Spleen (tissue), 11 donors: ENCODE results near the gene RECQL. TPM values are rescaled to one million over a fixed set of nuclear protein-coding genes. Genes with fewer than 3 reads are reported as not detected.

Experiments used
- DNase-seq: peaks from one replicate; pipeline ENCODE4 v3.0.0-alpha.2; 2020
- H3K27ac ChIP-seq, 8 donors: fragments of 200-600 bp; sonication (generic) in 7 of 8; 1 replicate in 4 of 8; 2 replicates in 4 of 8; pipeline versions ENCODE4 v1.5.0 to v1.8.0; 2016 to 2021; ENCODE audit warnings: inconsistent platforms in 4 of 8, mild to moderate bottlenecking in 4 of 8, moderate library complexity in 1 of 8
- H3K27me3 ChIP-seq, 7 donors: fragments of 200-600 bp; sonication (generic) in 6 of 7; replicated peaks in 1 of 7; 1 replicate in 4 of 7; 2 replicates in 3 of 7; pipeline versions ENCODE4 v1.5.0 to v1.8.0; 2016 to 2021; ENCODE audit warnings: inconsistent platforms in 3 of 7, mild to moderate bottlenecking in 1 of 7
- H3K36me3 ChIP-seq, 6 donors: fragments of 200-600 bp; sonication (generic) in 5 of 6; 1 replicate in 4 of 6; 2 replicates in 2 of 6; pipeline versions ENCODE4 v1.5.0 to v1.8.0; 2016 to 2021; ENCODE audit warnings: inconsistent platforms in 2 of 6
- H3K4me1 ChIP-seq, 6 donors: fragments of 200-600 bp; sonication (generic) in 5 of 6; 1 replicate in 3 of 6; 2 replicates in 3 of 6; pipeline versions ENCODE4 v1.5.0 to v1.8.0; 2016 to 2021; ENCODE audit warnings: inconsistent platforms in 3 of 6
- H3K4me3 ChIP-seq, 8 donors: fragments of 200-600 bp; sonication (generic) in 7 of 8; 1 replicate in 4 of 8; 2 replicates in 4 of 8; pipeline versions ENCODE4 v1.5.0 to v1.8.0; 2016 to 2021; ENCODE audit warnings: inconsistent platforms in 4 of 8, mild to moderate bottlenecking in 4 of 8, moderate library complexity in 2 of 8
- H3K9me3 ChIP-seq, 8 donors: fragments of 200-600 bp; sonication (generic) in 7 of 8; 1 replicate in 4 of 8; 2 replicates in 4 of 8; pipeline versions ENCODE4 v1.5.0 to v1.8.0; 2016 to 2021; ENCODE audit warnings: inconsistent platforms in 4 of 8
- POLR2A ChIP-seq, 3 donors: fragments of 450-650 bp; IDR thresholded peaks; one replicate each; pipeline ENCODE4 v1.5.1; 2017; ENCODE audit warnings: antibody characterized with exemption in 3 of 3, mild to moderate bottlenecking in 1 of 3
- POLR2AphosphoS5 ChIP-seq, 3 donors: sonication (generic); formaldehyde crosslinking; IDR thresholded peaks; one replicate each; pipeline ENCODE4 v1.5.1; 2017; ENCODE audit warnings: antibody characterized with exemption in 3 of 3
- WGBS, 5 donors: extraction: QIAGEN DNeasy Blood & Tissue Kit in 3 of 5; methylation state at CpG; one replicate each; pipeline versions ENCODE4 v1.1.5 to v1.1.7; 2013 to 2018; 5-methylcytosine and 5-hydroxymethylcytosine counted together
- intact Hi-C: fragments of 100-400 bp; cut with DNase I; formaldehyde crosslinking; loops from one replicate; pipeline ENCODE4 v1.15.0; 2023; ENCODE audit warnings: low total_unique reads
- polyA plus RNA-seq, 3 donors: library from polyadenylated mRNA; stranded (reverse); fragments of 200-250 nt; gene quantifications; one replicate each; pipeline ENCODE4 v1.2.1, GENCODE V29; 2013
- total RNA-seq, 7 donors: library from RNA; depleted of rRNA in 3 of 7; stranded (reverse); fragments of >200 nt in 3 of 7; fragmentation: NEBNext Ultra II Directional in 4 of 7; extraction: Animal tissue kit (Norgen Biotek cat#: 25700) in 4 of 7; gene quantifications; one replicate each; pipeline versions ENCODE4 v1.1.0 to v1.2.1, GENCODE V29; 2016 to 2021
- TF ChIP-seq, protein P1 (sequence below), 11 experiments: fragments of 200-600 bp in 7 of 11; fragments of 450-650 bp in 4 of 11; sonication (generic) in 4 of 11; IDR thresholded peaks in 8 of 11; conservative IDR thresholded peaks in 3 of 11; 1 replicate in 7 of 11; 2 replicates in 4 of 11; pipeline versions ENCODE4 v1.4.0 to v1.8.0; 2016 to 2021; ENCODE audit warnings: antibody characterized with exemption in 11 of 11, inconsistent platforms in 4 of 11, mild to moderate bottlenecking in 1 of 11
- donor health status: healthy with polysubstance abuse.
- donor health status: DM: no; HTN: no; CAD: no; lungs with moderate emphysema.
- donor health status: DM: no; HTN: no; CAD: no.
- donor health status: Bipolar disorder and iron deficiency.
- donor health status: healthy.
- donor health status: DM: no; HTN: no; CAD: no.
- donor health status: DM: yes; HTN: yes; CAD: no.

The RECQL gene
- total and polyA plus RNA-seq, 10 donors: 20.1 to 57.3 (median 39.7) TPM

GRCh38 chr12:21444193-21445146 lies 57.0 kb downstream of the RECQL start:
- Histone ChIP-seq H3K9me3 (no peaks in the 10 kb centered on the region), H3K36me3 (peaks cover 3 to 95% (median 53%) of the 10 kb centered on the region in 6 donors), H3K27ac (no peak overlapping the region), H3K4me3 (no peak overlapping the region), H3K4me1 (peaks cover 0 to 32% (median 11%) of the 10 kb centered on the region in 6 donors), H3K27me3 (no peaks in the 10 kb centered on the region)
- DNase-seq: no peak
- TF ChIP-seq POLR2AphosphoS5 (IDR thresholded peaks at IDR 0.05) (no peak), POLR2A (IDR thresholded peaks at IDR 0.05) (no peak)
- TF ChIP-seq, protein P1, sequence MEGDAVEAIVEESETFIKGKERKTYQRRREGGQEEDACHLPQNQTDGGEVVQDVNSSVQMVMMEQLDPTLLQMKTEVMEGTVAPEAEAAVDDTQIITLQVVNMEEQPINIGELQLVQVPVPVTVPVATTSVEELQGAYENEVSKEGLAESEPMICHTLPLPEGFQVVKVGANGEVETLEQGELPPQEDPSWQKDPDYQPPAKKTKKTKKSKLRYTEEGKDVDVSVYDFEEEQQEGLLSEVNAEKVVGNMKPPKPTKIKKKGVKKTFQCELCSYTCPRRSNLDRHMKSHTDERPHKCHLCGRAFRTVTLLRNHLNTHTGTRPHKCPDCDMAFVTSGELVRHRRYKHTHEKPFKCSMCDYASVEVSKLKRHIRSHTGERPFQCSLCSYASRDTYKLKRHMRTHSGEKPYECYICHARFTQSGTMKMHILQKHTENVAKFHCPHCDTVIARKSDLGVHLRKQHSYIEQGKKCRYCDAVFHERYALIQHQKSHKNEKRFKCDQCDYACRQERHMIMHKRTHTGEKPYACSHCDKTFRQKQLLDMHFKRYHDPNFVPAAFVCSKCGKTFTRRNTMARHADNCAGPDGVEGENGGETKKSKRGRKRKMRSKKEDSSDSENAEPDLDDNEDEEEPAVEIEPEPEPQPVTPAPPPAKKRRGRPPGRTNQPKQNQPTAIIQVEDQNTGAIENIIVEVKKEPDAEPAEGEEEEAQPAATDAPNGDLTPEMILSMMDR (IDR thresholded peaks at IDR 0.05 in 8 of 11, conservative IDR thresholded peaks at IDR 0.05 in 3 of 11): no peak
- intact Hi-C loops: no loop called here

- intact Hi-C loops: loop anchor here (10.0 kb wide), 1 partner anchor 55 kb away; no protein-coding TSS in a partner anchor
- 92 to 98% (median 97%) methylated on average over 3 of the region's 3 CpGs for WGBS, 5 donors
- Histone ChIP-seq H3K36me3 (peaks cover 0 to 44% (median 17%) of the 10 kb centered on the region in 6 donors), H3K27ac (peak overlapping the region in 1 of 8 donors; percentile 90), H3K9me3 (no peaks in the 10 kb centered on the region), H3K4me3 (peak overlapping the region in 1 of 8 donors; percentile 77), H3K27me3 (no peaks in the 10 kb centered on the region), H3K4me1 (peaks cover 0 to 47% (median 30%) of the 10 kb centered on the region in 6 donors)
- TF ChIP-seq POLR2AphosphoS5 (IDR thresholded peaks at IDR 0.05): no peak
- TF ChIP-seq POLR2A (IDR thresholded peaks at IDR 0.05): no peak
- TF ChIP-seq, protein P1 (IDR thresholded peaks at IDR 0.05 in 8 of 11, conservative IDR thresholded peaks at IDR 0.05 in 3 of 11): no peak
- no peak for DNase-seq
Measured at GRCh38 chr12:21439347-21439746, 62.1 kb downstream of the RECQL start.

- no peak for DNase-seq
- H3K36me3 ChIP-seq: peaks cover 0 to 37% (median 15%) of the 10 kb centered on the region in 6 donors
- no peaks in the 10 kb centered on the region for H3K9me3 ChIP-seq
- 87 to 93% (median 89%) methylated on average over 5 of the region's 5 CpGs for WGBS, 5 donors
- peak overlapping the region in 7 of 8 donors; percentile 60 to 78 (median 72) for H3K4me3 ChIP-seq
- peaks cover 0 to 47% (median 30%) of the 10 kb centered on the region in 6 donors for H3K4me1 ChIP-seq
- peak overlapping the region in 5 of 8 donors; percentile 84 to 92 (median 90) for H3K27ac ChIP-seq
- no peak for TF ChIP-seq POLR2A (IDR thresholded peaks at IDR 0.05)
- TF ChIP-seq POLR2AphosphoS5 (IDR thresholded peaks at IDR 0.05): no peak
- TF ChIP-seq, protein P1 (IDR thresholded peaks at IDR 0.05 in 8 of 11, conservative IDR thresholded peaks at IDR 0.05 in 3 of 11): no peak
- intact Hi-C loops: loop anchor here (10.0 kb wide), 1 partner anchor 56 kb away; no protein-coding TSS in a partner anchor
- no peaks in the 10 kb centered on the region for H3K27me3 ChIP-seq
Measured at GRCh38 chr12:21438643-21439042, 62.8 kb downstream of the RECQL start.

DNA sequence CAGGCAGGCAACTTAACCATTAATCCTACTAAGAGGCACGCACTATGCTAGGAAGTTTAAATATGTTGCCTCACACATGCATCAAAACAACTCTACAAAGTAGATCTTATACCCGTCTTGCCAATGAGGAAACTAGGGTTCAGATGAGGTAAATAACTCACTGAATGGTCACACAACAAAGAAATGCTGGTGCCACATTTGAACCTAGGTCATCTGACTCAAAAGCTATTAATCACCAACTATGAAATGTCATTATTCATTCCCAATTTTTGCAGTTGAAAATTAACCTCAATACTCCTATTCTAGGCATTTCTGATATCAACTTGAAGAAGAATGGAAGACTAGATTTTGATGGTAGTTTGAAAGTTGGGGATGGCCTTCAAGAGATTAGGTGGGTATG lies 66.7 kb downstream of the RECQL start:
- no peak overlapping the region for H3K27ac ChIP-seq
- peaks cover 0 to 22% (median 18%) of the 10 kb centered on the region in 6 donors for H3K4me1 ChIP-seq
- WGBS, 5 donors: 70 to 86% (median 81%) methylated on average over 2 of the region's 2 CpGs
- no peaks in the 10 kb centered on the region for H3K9me3 ChIP-seq
- H3K36me3 ChIP-seq: no peaks in the 10 kb centered on the region
- no peak overlapping the region for H3K4me3 ChIP-seq
- TF ChIP-seq, protein P1 (IDR thresholded peaks at IDR 0.05 in 8 of 11, conservative IDR thresholded peaks at IDR 0.05 in 3 of 11): no peak
- TF ChIP-seq POLR2AphosphoS5 (IDR thresholded peaks at IDR 0.05) (no peak), POLR2A (IDR thresholded peaks at IDR 0.05) (no peak)
- H3K27me3 ChIP-seq: no peaks in the 10 kb centered on the region
- no peak for DNase-seq
- intact Hi-C loops: loop anchor here (10.0 kb wide), 1 partner anchor 60 kb away; no protein-coding TSS in a partner anchor
